GM18499 (cell line): ENCODE measurements around the gene VIPAS39.

Experiments
- ATAC-seq: cut with Tn5 transposase; IDR thresholded peaks from one replicate; pipeline ENCODE4 v1.9.1; 2021; ENCODE audit warnings: moderate number of reproducible peaks; ENCODE audit not compliant: insufficient read depth, unreplicated experiment

VIPAS39 gene

GRCh38 chr14:77457522-77458248, at the start of gene VIPAS39, which contains the start of gene AHSA1:
TSS of gene VIPAS39 (minus strand) at chr14:77457601. CDS start at chr14:77454102, 3,499 bp downstream.
TSS of gene AHSA1 (plus strand) at chr14:77458093. CDS start at chr14:77458190, 97 bp downstream.
- ATAC-seq = peak; percentile 84

- no peak for ATAC-seq
These were observed 47.6 kb upstream of the VIPAS39 start for GRCh38 chr14:77505031-77505430.

- no peak for ATAC-seq
These were observed 45.7 kb upstream of the VIPAS39 start for GRCh38 chr14:77503138-77503537.

GRCh38 chr14:77502109-77502782, 44.8 kb upstream of the VIPAS39 start:
- ATAC-seq = no peak

- ATAC-seq = no peak
These were observed 41.7 kb upstream of the VIPAS39 start for GRCh38 chr14:77498984-77499527.

- no peak for ATAC-seq
These were observed 40.9 kb upstream of the VIPAS39 start, which contains the start of gene ISM2 for GRCh38 chr14:77498120-77498979. TSS of gene ISM2 (minus strand) at chr14:77498816. CDS start at chr14:77498793, 23 bp downstream.

- ATAC-seq = no peak
These were observed 37.9 kb upstream of the VIPAS39 start for GRCh38 chr14:77495334-77495733.

- no peak for ATAC-seq
These were observed 33.7 kb upstream of the VIPAS39 start for GRCh38 chr14:77491056-77491455.

GRCh38 chr14:77490347-77490986, 33.1 kb upstream of the VIPAS39 start:
- ATAC-seq = no peak

- no peak for ATAC-seq
These were observed 31.6 kb upstream of the VIPAS39 start for GRCh38 chr14:77489041-77489440.

- no peak for ATAC-seq
These were observed 31.2 kb upstream of the VIPAS39 start for GRCh38 chr14:77488558-77488957.

- no peak for ATAC-seq
These were observed 28.7 kb upstream of the VIPAS39 start for GRCh38 chr14:77485901-77486678.

GRCh38 chr14:77485256-77485655, 27.9 kb upstream of the VIPAS39 start:
- ATAC-seq = no peak

- ATAC-seq = no peak
These were observed 25.0 kb upstream of the VIPAS39 start for GRCh38 chr14:77482422-77482821.

GRCh38 chr14:77478796-77479195, 21.4 kb upstream of the VIPAS39 start:
- peak; percentile 91 for ATAC-seq

GRCh38 chr14:77478029-77478428, 20.6 kb upstream of the VIPAS39 start:
- no peak for ATAC-seq

GRCh38 chr14:77475432-77476115, 18.2 kb upstream of the VIPAS39 start:
- no peak for ATAC-seq

GRCh38 chr14:77474479-77475177, 17.2 kb upstream of the VIPAS39 start:
- ATAC-seq = no peak
